ENCODE measurements around the gene ZNF385B. TPM values are rescaled to one million over a fixed set of nuclear protein-coding genes. Genes with fewer than 3 reads are reported as not detected.

ZNF385B gene
- total RNA-seq, 1 experiment from 2014 or later = 9.3 TPM

DNA sequence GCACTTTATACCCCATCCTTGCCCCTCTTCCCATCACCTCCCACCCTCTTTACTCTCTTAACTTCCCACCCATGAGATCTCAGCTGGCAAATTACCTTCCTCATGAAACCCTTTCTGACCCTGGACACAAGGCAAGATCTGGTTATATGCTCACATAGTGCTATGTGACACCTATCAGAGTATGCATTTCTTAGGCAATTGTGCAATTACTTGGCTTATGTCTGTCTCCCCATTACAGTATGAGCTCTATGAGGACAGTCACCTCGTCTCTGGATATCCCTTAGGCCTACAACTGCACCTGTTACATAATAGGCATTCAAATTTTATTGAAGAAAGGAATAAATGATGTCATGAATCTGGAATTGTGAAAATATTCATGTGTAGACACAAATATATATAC, 91.4 kb downstream of the ZNF385B start:
- H3K9ac ChIP-seq (ENCODE audit: low read length) = no peak overlapping the region
- no peaks in the 10 kb centered on the region for H3K27me3 ChIP-seq (ENCODE audit: insufficient read depth, low read length)
- no peaks in the 10 kb centered on the region for H3K79me2 ChIP-seq (ENCODE audit: insufficient read depth, low read length)
- no TSS peak for BruUV-seq (replicated peaks)
- no peaks in the 10 kb centered on the region for H3K9me2 ChIP-seq (ENCODE audit: insufficient read depth)
- H3K36me3 ChIP-seq (ENCODE audit: control insufficient read depth in 1 of 2, insufficient read depth in 2 of 2, low read length in 2 of 2) = no peaks in the 10 kb centered on the region
- DNase-seq (ENCODE audit: low read depth, low spot score) (no peak), ATAC-seq (no peak)
- ChIA-PET CTCF (no interaction called here), RAD21 (ENCODE audit: low non-redundant PET in 1 of 2, low total read pairs in 2 of 2, uncharacterized antibody in 2 of 2, unreplicated experiment in 2 of 2) (no interaction called here), POLR2A (no interaction called here)
- H3K9me3 ChIP-seq (ENCODE audit: control insufficient read depth in 1 of 2, insufficient read depth in 1 of 2, low read depth in 1 of 2, low read length in 2 of 2) = no peaks in the 10 kb centered on the region
- TF ChIP-seq, protein P1, sequence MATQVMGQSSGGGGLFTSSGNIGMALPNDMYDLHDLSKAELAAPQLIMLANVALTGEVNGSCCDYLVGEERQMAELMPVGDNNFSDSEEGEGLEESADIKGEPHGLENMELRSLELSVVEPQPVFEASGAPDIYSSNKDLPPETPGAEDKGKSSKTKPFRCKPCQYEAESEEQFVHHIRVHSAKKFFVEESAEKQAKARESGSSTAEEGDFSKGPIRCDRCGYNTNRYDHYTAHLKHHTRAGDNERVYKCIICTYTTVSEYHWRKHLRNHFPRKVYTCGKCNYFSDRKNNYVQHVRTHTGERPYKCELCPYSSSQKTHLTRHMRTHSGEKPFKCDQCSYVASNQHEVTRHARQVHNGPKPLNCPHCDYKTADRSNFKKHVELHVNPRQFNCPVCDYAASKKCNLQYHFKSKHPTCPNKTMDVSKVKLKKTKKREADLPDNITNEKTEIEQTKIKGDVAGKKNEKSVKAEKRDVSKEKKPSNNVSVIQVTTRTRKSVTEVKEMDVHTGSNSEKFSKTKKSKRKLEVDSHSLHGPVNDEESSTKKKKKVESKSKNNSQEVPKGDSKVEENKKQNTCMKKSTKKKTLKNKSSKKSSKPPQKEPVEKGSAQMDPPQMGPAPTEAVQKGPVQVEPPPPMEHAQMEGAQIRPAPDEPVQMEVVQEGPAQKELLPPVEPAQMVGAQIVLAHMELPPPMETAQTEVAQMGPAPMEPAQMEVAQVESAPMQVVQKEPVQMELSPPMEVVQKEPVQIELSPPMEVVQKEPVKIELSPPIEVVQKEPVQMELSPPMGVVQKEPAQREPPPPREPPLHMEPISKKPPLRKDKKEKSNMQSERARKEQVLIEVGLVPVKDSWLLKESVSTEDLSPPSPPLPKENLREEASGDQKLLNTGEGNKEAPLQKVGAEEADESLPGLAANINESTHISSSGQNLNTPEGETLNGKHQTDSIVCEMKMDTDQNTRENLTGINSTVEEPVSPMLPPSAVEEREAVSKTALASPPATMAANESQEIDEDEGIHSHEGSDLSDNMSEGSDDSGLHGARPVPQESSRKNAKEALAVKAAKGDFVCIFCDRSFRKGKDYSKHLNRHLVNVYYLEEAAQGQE (IDR thresholded peaks at IDR 0.05; ENCODE audit: low read depth) = no peak
- no peak for TF ChIP-seq SP1 (IDR thresholded peaks at IDR 0.05; ENCODE audit: low read depth)
- TF ChIP-seq, protein P2, sequence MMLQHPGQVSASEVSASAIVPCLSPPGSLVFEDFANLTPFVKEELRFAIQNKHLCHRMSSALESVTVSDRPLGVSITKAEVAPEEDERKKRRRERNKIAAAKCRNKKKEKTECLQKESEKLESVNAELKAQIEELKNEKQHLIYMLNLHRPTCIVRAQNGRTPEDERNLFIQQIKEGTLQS (IDR thresholded peaks at IDR 0.05) = no peak
- no peak for TF ChIP-seq SIN3A (IDR thresholded peaks at IDR 0.05; ENCODE audit: low read depth)
- no peak for TF ChIP-seq EGR1 (IDR thresholded peaks at IDR 0.05; ENCODE audit: low read depth)
- no peak for TF ChIP-seq CEBPB (IDR thresholded peaks at IDR 0.05; ENCODE audit: low read depth)
- TF ChIP-seq ZNF274 (IDR thresholded peaks at IDR 0.05; ENCODE audit: low read depth, low read length) = no peak
- no peak for TF ChIP-seq EZH2 (IDR thresholded peaks at IDR 0.05)
- TF ChIP-seq ELF1 (IDR thresholded peaks at IDR 0.05; ENCODE audit: borderline replicate concordance, low read depth) = no peak
- TF ChIP-seq SRF (IDR thresholded peaks at IDR 0.05; ENCODE audit: low read depth) = no peak
- no peak for TF ChIP-seq POLR2A (IDR thresholded peaks at IDR 0.05; ENCODE audit: borderline replicate concordance, extremely low read depth, insufficient read depth, insufficient read length)
- no peak for TF ChIP-seq TCF7L2 (IDR thresholded peaks at IDR 0.05; ENCODE audit: borderline replicate concordance, extremely low read depth, insufficient read depth, insufficient read length)
- no peak for TF ChIP-seq CBX3 (IDR thresholded peaks at IDR 0.05; ENCODE audit: low read depth)
- TF ChIP-seq, protein P3, sequence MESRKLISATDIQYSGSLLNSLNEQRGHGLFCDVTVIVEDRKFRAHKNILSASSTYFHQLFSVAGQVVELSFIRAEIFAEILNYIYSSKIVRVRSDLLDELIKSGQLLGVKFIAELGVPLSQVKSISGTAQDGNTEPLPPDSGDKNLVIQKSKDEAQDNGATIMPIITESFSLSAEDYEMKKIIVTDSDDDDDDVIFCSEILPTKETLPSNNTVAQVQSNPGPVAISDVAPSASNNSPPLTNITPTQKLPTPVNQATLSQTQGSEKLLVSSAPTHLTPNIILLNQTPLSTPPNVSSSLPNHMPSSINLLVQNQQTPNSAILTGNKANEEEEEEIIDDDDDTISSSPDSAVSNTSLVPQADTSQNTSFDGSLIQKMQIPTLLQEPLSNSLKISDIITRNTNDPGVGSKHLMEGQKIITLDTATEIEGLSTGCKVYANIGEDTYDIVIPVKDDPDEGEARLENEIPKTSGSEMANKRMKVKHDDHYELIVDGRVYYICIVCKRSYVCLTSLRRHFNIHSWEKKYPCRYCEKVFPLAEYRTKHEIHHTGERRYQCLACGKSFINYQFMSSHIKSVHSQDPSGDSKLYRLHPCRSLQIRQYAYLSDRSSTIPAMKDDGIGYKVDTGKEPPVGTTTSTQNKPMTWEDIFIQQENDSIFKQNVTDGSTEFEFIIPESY (IDR thresholded peaks at IDR 0.05; ENCODE audit: extremely low read depth, insufficient replicate concordance, low read length) = no peak
- H3K27ac ChIP-seq (ENCODE audit: low read depth, low read length) = no peak overlapping the region
- no peaks in the 10 kb centered on the region for H3K4me1 ChIP-seq (ENCODE audit: control insufficient read depth in 1 of 2, insufficient read depth in 2 of 2, low read length in 2 of 2)
- no peak overlapping the region for H2AFZ ChIP-seq (ENCODE audit: low read depth, low read length, poor library complexity, severe bottlenecking)
- intact Hi-C loops (cut with micrococcal nuclease) = no loop called here
- no peaks in the 10 kb centered on the region for H4K20me1 ChIP-seq (ENCODE audit: insufficient read depth)
- no peak overlapping the region for H3K4me2 ChIP-seq (ENCODE audit: low read length)
- H3K4me3 ChIP-seq (replicated peaks in 1 of 2; ENCODE audit: low read depth in 1 of 2, low read length in 2 of 2) = no peak overlapping the region

All from HCT116 (cell line).